ENCODE measurements around the gene BBS1. TPM values are rescaled to one million over a fixed set of nuclear protein-coding genes. Genes with fewer than 3 reads are reported as not detected.

The BBS1 gene
- total and polyA plus RNA-seq, 2 donors (not counting 3 experiments of a cell fraction or from before 2014, with no cell fraction given), result 29.2 to 32.9 TPM

- dilution Hi-C loops (cut with MboI; ENCODE audit: extremely low pct_ligation_motif_present, low sequenced_read_pairs), result no loop called here
- intact Hi-C loops (cut with micrococcal nuclease), result no loop called here
- BruUV-seq (replicated peaks), result no TSS peak
- ChIA-PET CTCF (interaction anchor here (1.1 to 2.9 kb wide), 4 partner anchors 7 to 184 kb away, joined by 3 to 18 read pairs (median 10); partner anchors contain the start of genes ACTN3, RBM4B and ZDHHC24), POLR2A (no interaction called here)
- no peaks in the 10 kb centered on the region for H3K27me3 ChIP-seq (ENCODE audit: control insufficient read depth in 2 of 2, insufficient read depth in 2 of 2, low read length in 2 of 2)
- no peak overlapping the region for H3K27ac ChIP-seq (ENCODE audit: insufficient read depth, low read depth, low read length)
- no peak overlapping the region for H3K4me3 ChIP-seq (replicated peaks in 1 of 3; ENCODE audit: insufficient read depth in 1 of 3, low read depth in 1 of 3, low read length in 3 of 3)
- no peak overlapping the region for H3K4me2 ChIP-seq (ENCODE audit: insufficient read depth, low read length)
- FAIRE-seq (no peak), DNase-seq (ENCODE audit: low read depth, low spot score) (no peak)
- no peaks in the 10 kb centered on the region for H3K79me2 ChIP-seq (ENCODE audit: control insufficient read depth, insufficient read depth, low read length)
- TF ChIP-seq CTCF (IDR thresholded peaks at IDR 0.05; ENCODE audit: extremely low read depth in 1 of 2, insufficient read depth in 1 of 2, low read depth in 1 of 2, low read length in 2 of 2) (no peak), MYC (IDR thresholded peaks at IDR 0.05; ENCODE audit: low read depth, low read length) (no peak), POLR2AphosphoS5 (IDR thresholded peaks at IDR 0.05; ENCODE audit: insufficient read depth, low read depth, low read length) (no peak), EZH2 (IDR thresholded peaks at IDR 0.05; ENCODE audit: borderline replicate concordance, low read depth, low read length, severe bottlenecking) (no peak), JUN (IDR thresholded peaks at IDR 0.05; ENCODE audit: borderline replicate concordance, insufficient read depth, insufficient read length, low read depth) (no peak), GATA2 (IDR thresholded peaks at IDR 0.05; ENCODE audit: insufficient read depth, insufficient read length, low read depth, low read length) (no peak), POLR2A (IDR thresholded peaks at IDR 0.05; ENCODE audit: low read depth, low read length) (no peak), MAX (IDR thresholded peaks at IDR 0.05; ENCODE audit: insufficient read depth, insufficient read length) (no peak)
- H3K9me3 ChIP-seq (replicated peaks; ENCODE audit: control insufficient read depth, insufficient read depth, low read length), result no peaks in the 10 kb centered on the region
- no peaks in the 10 kb centered on the region for H3K36me3 ChIP-seq (ENCODE audit: control insufficient read depth in 2 of 2, extremely low read depth in 1 of 2, insufficient read depth in 2 of 2, low read length in 2 of 2)
- H3K9me1 ChIP-seq (replicated peaks; ENCODE audit: control insufficient read depth, extremely low read depth, insufficient read depth, low read length), result no peaks in the 10 kb centered on the region
- no peak overlapping the region for H2AFZ ChIP-seq (ENCODE audit: low read depth, low read length)
- no peaks in the 10 kb centered on the region for H4K20me1 ChIP-seq (replicated peaks; ENCODE audit: control insufficient read depth, extremely low read depth, insufficient read depth, low read length)
- H3K9ac ChIP-seq (replicated peaks; ENCODE audit: extremely low read depth, insufficient read depth, low read length), result no peak overlapping the region
- H3K4me1 ChIP-seq (ENCODE audit: control insufficient read depth, extremely low read depth, insufficient read depth, low read length), result peaks cover 3% of the 10 kb centered on the region
These were observed 59.8 kb downstream of the BBS1 start for GRCh38 chr11:66570079-66570849.

Measured in endothelial cell of umbilical vein (primary cell).